GM18868 (cell line): Measurements from ENCODE around the gene DYNC1I1.

Source experiments
- ATAC-seq: cut with Tn5 transposase; IDR thresholded peaks from one replicate; pipeline ENCODE4 v1.9.1; 2021; ENCODE audit warnings: mild to moderate bottlenecking, moderate library complexity; ENCODE audit not compliant: unreplicated experiment

DYNC1I1 gene

GRCh38 chr7:96122746-96123145 is 350.4 kb downstream of the DYNC1I1 start:
- ATAC-seq, result no peak

- ATAC-seq, result no peak
Measured at GRCh38 chr7:96126382-96126781, 354.0 kb downstream of the DYNC1I1 start.

- ATAC-seq, result no peak
Measured at GRCh38 chr7:96127746-96128145, 355.4 kb downstream of the DYNC1I1 start.

GRCh38 chr7:96131525-96131924 is 359.2 kb downstream of the DYNC1I1 start:
- no peak for ATAC-seq

GRCh38 chr7:96135241-96135640 is 362.9 kb downstream of the DYNC1I1 start:
- no peak for ATAC-seq

- ATAC-seq, result no peak
Measured at GRCh38 chr7:96136600-96137239, 364.4 kb downstream of the DYNC1I1 start.

GRCh38 chr7:96143495-96144259 is 371.3 kb downstream of the DYNC1I1 start:
- ATAC-seq, result no peak

GRCh38 chr7:96144260-96144526 is 371.8 kb downstream of the DYNC1I1 start:
- no peak for ATAC-seq
